CD4-positive, alpha-beta T cell treated with Interleukin-17A for 1 hour (primary cell): ENCODE measurements around the gene SH2D7.

Source experiments
- DNase-seq: peaks from one replicate; pipeline ENCODE4 v3.0.0-alpha.2; 2020

The SH2D7 gene

GRCh38 chr15:78079298-78080087, 12.9 kb upstream of the SH2D7 start:
- DNase-seq = no peak

- no peak for DNase-seq
Observed at GRCh38 chr15:78080088-78080460, 12.3 kb upstream of the SH2D7 start.

- no peak for DNase-seq
Observed at GRCh38 chr15:78082106-78082742, 10.1 kb upstream of the SH2D7 start.

GRCh38 chr15:78082743-78083110, 9.6 kb upstream of the SH2D7 start:
- no peak for DNase-seq

- DNase-seq = no peak
Observed at GRCh38 chr15:78083186-78083585, 9.2 kb upstream of the SH2D7 start.

- no peak for DNase-seq
Observed at GRCh38 chr15:78083687-78084448, 8.5 kb upstream of the SH2D7 start.

- DNase-seq = no peak
Observed at GRCh38 chr15:78084449-78084750, 8.0 kb upstream of the SH2D7 start.

- no peak for DNase-seq
Observed at GRCh38 chr15:78085928-78086327, 6.4 kb upstream of the SH2D7 start.

- DNase-seq = no peak
Observed at GRCh38 chr15:78087951-78088772, 4.2 kb upstream of the SH2D7 start.

GRCh38 chr15:78088773-78089080, 3.6 kb upstream of the SH2D7 start:
- no peak for DNase-seq

- DNase-seq = no peak
Observed at GRCh38 chr15:78090422-78091063, 1.8 kb upstream of the SH2D7 start.

- no peak for DNase-seq
Observed at GRCh38 chr15:78093242-78094020, 1.1 kb downstream of the SH2D7 start.

GRCh38 chr15:78097667-78098066, 5.3 kb downstream of the SH2D7 start:
- no peak for DNase-seq

GRCh38 chr15:78098131-78098755, 5.9 kb downstream of the SH2D7 start:
- no peak for DNase-seq

GRCh38 chr15:78100886-78101285, 8.5 kb downstream of the SH2D7 start:
- no peak for DNase-seq

GRCh38 chr15:78101423-78102105, 9.2 kb downstream of the SH2D7 start:
- no peak for DNase-seq

- no peak for DNase-seq
Observed at GRCh38 chr15:78102211-78102610, 9.8 kb downstream of the SH2D7 start.

GRCh38 chr15:78102741-78103140, 10.4 kb downstream of the SH2D7 start:
- DNase-seq = no peak

- peak; percentile 69 for DNase-seq
Observed at GRCh38 chr15:78103406-78104118, 11.2 kb downstream of the SH2D7 start.

GRCh38 chr15:78104119-78104479, 11.7 kb downstream of the SH2D7 start:
- DNase-seq = no peak
